ENCODE data around the gene ZNF784. TPM values are rescaled to one million over a fixed set of nuclear protein-coding genes. Genes with fewer than 3 reads are reported as not detected.

ZNF784 gene
- polyA plus RNA-seq, 2 of the 4 experiments (the other 2 are of a cell fraction) = 3.5 to 6.6 TPM

DNA sequence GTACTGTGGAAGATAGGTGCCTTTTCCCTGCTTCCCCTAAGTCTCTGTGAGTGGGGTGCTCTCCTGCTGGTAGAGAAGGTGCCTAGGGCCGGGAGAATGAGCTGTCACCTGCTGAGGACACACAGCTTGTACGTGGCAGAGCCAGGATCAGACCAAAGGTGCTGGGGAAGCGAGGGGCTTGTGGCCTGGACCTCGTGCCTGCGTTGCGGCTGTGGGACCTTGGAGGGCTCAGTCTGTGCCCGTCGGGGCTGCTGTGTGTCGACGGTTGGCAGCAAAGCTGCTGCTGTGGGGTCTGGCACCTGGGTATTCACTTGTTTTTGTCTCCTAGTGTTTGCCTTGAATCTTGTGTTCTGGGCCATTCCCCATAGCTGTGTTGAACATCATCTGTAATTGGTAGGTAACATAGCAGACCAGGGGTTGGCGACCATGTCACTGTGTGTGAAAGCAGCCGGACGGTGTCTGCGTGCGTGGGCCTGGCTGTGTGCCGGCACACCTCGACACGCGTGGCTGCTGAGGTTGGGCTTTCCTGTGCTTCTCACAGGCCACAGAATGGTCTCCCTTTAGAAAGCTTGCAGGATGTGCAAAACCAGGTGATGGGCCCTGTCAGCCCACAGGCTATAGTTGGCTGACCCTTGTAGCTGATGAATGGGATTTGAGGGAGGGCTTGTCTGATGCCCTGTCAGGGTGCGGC is 39.6 kb upstream of the ZNF784 start:
- no peak for DNase-seq (ENCODE audit: low read depth in 1 of 2, low spot score in 1 of 2)
- Histone ChIP-seq H3K27ac (no peak overlapping the region), H3K4me2 (no peak overlapping the region), H3K9me3 (no peaks in the 10 kb centered on the region), H3K4me1 (peaks cover 15% of the 10 kb centered on the region; the same call in 2 of the 3 replicates), H3K4me3 (no peak overlapping the region)
- no peak for FAIRE-seq
- TF ChIP-seq HDAC2 (IDR thresholded peaks at IDR 0.05) (no peak), RNF2 (IDR thresholded peaks at IDR 0.05; ENCODE audit: borderline replicate concordance, low read depth) (no peak), CHD2 (IDR thresholded peaks at IDR 0.05; ENCODE audit: low read length, partially characterized antibody) (no peak), HOXA7 (CRISPR knock-in tag; IDR thresholded peaks at IDR 0.05) (no peak), ZNF302 (CRISPR knock-in tag; IDR thresholded peaks at IDR 0.05) (no peak)
- no peak for ATAC-seq
- ChIA-PET POLR2A (interaction anchor here (0.9 to 1.4 kb wide), 2 partner anchors 9 to 10 kb away, joined by 4 to 7 read pairs; partner anchors contain the start of gene U2AF2), CTCF (interaction anchor here (0.7 to 10.0 kb wide), 6 partner anchors 8 to 40 kb away, joined by 3 to 97 read pairs (median 4); partner anchors contain the start of gene U2AF2)
- WGBS (ENCODE audit: missing lambda C conversion rate) = 92% methylated on average over 20 of the region's 20 CpGs

DNA sequence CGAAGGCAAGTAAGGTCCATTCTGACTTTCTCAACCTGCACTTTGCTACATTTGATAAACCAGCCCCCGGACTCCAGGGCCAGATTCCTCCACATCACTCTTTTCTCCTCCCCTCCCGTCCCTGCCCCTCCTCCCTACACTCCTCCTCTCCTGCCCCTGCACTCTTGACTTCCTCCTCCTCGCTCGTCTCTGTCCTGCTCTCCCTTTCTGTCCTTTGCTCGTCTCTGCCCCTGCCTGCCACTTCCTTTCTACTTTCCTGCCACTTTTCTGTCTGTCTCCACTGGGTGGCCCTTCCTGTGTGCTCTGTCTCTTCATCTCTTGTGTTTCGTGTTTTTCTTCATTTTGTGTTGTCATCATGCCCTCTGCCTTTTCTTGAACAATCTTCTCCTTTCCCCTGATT is 37.5 kb upstream of the ZNF784 start:
- no peak overlapping the region for H3K4me2 ChIP-seq
- H3K9me3 ChIP-seq = no peaks in the 10 kb centered on the region
- no peak for DNase-seq (ENCODE audit: low read depth in 1 of 2, low spot score in 1 of 2)
- 0 out of 6 replicates have a peak, but pooled peaks of 1 of the 2 experiments have one; percentile 4 for ATAC-seq
- FAIRE-seq = no peak
- no peak overlapping the region for H3K4me3 ChIP-seq
- ChIA-PET CTCF (no interaction called here), POLR2A (no interaction called here)
- H3K4me1 ChIP-seq = peaks cover 34% of the 10 kb centered on the region
- H3K27ac ChIP-seq = no peak overlapping the region
- TF ChIP-seq HOXB5 (CRISPR knock-in tag; IDR thresholded peaks at IDR 0.05) (no peak), CBX8 (IDR thresholded peaks at IDR 0.05) (no peak)
- TF ChIP-seq, protein P1, sequence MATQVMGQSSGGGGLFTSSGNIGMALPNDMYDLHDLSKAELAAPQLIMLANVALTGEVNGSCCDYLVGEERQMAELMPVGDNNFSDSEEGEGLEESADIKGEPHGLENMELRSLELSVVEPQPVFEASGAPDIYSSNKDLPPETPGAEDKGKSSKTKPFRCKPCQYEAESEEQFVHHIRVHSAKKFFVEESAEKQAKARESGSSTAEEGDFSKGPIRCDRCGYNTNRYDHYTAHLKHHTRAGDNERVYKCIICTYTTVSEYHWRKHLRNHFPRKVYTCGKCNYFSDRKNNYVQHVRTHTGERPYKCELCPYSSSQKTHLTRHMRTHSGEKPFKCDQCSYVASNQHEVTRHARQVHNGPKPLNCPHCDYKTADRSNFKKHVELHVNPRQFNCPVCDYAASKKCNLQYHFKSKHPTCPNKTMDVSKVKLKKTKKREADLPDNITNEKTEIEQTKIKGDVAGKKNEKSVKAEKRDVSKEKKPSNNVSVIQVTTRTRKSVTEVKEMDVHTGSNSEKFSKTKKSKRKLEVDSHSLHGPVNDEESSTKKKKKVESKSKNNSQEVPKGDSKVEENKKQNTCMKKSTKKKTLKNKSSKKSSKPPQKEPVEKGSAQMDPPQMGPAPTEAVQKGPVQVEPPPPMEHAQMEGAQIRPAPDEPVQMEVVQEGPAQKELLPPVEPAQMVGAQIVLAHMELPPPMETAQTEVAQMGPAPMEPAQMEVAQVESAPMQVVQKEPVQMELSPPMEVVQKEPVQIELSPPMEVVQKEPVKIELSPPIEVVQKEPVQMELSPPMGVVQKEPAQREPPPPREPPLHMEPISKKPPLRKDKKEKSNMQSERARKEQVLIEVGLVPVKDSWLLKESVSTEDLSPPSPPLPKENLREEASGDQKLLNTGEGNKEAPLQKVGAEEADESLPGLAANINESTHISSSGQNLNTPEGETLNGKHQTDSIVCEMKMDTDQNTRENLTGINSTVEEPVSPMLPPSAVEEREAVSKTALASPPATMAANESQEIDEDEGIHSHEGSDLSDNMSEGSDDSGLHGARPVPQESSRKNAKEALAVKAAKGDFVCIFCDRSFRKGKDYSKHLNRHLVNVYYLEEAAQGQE (IDR thresholded peaks at IDR 0.05) = no peak
- 72% methylated on average over 7 of the region's 7 CpGs for WGBS (ENCODE audit: missing lambda C conversion rate)

DNA sequence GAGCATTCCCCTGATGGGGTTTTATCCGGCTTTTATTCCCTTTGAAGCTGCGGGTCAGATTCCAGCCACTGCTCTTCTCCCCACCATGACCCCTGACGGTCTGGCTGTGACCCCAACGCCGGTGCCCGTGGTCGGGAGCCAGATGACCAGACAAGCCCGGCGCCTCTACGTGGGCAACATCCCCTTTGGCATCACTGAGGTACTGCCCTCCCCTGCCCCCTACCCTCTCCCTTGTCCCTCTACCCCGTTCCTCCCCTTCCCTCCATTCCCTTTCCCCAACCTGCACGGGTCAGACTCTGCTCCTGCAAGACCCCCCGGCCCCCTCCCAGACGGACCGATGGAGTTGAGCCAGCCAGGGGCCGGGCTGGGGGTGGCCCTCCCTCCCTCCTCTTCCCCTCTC is 36.6 kb upstream of the ZNF784 start:
- ATAC-seq (no peak), FAIRE-seq (no peak), DNase-seq (ENCODE audit: low read depth in 1 of 2, low spot score in 1 of 2) (no peak)
- 83% methylated on average over 14 of the region's 16 CpGs for WGBS (ENCODE audit: missing lambda C conversion rate)
- ChIA-PET CTCF (interaction anchor here (1.6 kb wide), 1 partner anchor 30 kb away, joined by 8 read pairs; no protein-coding TSS in a partner anchor), POLR2A (no interaction called here)
- H3K27ac ChIP-seq = no peak overlapping the region
- H3K9me3 ChIP-seq = no peaks in the 10 kb centered on the region
- no peak overlapping the region for H3K4me3 ChIP-seq
- H3K4me1 ChIP-seq = peaks cover 40% of the 10 kb centered on the region
- H3K4me2 ChIP-seq = no peak overlapping the region
- TF ChIP-seq TFCP2L1 (CRISPR knock-in tag; IDR thresholded peaks at IDR 0.05) = no peak
- TF ChIP-seq POLR2AphosphoS2 (conservative IDR thresholded peaks at IDR 0.05; ENCODE audit: low read length) = no peak
- TF ChIP-seq, protein P2, sequence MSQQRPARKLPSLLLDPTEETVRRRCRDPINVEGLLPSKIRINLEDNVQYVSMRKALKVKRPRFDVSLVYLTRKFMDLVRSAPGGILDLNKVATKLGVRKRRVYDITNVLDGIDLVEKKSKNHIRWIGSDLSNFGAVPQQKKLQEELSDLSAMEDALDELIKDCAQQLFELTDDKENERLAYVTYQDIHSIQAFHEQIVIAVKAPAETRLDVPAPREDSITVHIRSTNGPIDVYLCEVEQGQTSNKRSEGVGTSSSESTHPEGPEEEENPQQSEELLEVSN (IDR thresholded peaks at IDR 0.05; ENCODE audit: borderline replicate concordance, low read depth) = no peak
- no peak for TF ChIP-seq FOSB (CRISPR knock-in tag; IDR thresholded peaks at IDR 0.05)
- TF ChIP-seq HEYL (CRISPR knock-in tag; IDR thresholded peaks at IDR 0.05) = no peak
- TF ChIP-seq ESRRA (IDR thresholded peaks at IDR 0.05; ENCODE audit: borderline replicate concordance, low read length) = no peak
- TF ChIP-seq JUNB (IDR thresholded peaks at IDR 0.05) = no peak
- TF ChIP-seq, protein P3, sequence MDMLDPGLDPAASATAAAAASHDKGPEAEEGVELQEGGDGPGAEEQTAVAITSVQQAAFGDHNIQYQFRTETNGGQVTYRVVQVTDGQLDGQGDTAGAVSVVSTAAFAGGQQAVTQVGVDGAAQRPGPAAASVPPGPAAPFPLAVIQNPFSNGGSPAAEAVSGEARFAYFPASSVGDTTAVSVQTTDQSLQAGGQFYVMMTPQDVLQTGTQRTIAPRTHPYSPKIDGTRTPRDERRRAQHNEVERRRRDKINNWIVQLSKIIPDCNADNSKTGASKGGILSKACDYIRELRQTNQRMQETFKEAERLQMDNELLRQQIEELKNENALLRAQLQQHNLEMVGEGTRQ (IDR thresholded peaks at IDR 0.05) = no peak
- no peak for TF ChIP-seq ZNF302 (CRISPR knock-in tag; IDR thresholded peaks at IDR 0.05)
- TF ChIP-seq MAFK (IDR thresholded peaks at IDR 0.05; ENCODE audit: partially characterized antibody) = no peak
- no peak for TF ChIP-seq HOXB5 (CRISPR knock-in tag; IDR thresholded peaks at IDR 0.05)
- TF ChIP-seq, protein P1 (IDR thresholded peaks at IDR 0.05) = no peak
- no peak for TF ChIP-seq NPAS2 (CRISPR knock-in tag; IDR thresholded peaks at IDR 0.05; ENCODE audit: borderline replicate concordance)
- TF ChIP-seq, protein P4, sequence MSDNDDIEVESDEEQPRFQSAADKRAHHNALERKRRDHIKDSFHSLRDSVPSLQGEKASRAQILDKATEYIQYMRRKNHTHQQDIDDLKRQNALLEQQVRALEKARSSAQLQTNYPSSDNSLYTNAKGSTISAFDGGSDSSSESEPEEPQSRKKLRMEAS (IDR thresholded peaks at IDR 0.05) = no peak
- TF ChIP-seq, protein P5, sequence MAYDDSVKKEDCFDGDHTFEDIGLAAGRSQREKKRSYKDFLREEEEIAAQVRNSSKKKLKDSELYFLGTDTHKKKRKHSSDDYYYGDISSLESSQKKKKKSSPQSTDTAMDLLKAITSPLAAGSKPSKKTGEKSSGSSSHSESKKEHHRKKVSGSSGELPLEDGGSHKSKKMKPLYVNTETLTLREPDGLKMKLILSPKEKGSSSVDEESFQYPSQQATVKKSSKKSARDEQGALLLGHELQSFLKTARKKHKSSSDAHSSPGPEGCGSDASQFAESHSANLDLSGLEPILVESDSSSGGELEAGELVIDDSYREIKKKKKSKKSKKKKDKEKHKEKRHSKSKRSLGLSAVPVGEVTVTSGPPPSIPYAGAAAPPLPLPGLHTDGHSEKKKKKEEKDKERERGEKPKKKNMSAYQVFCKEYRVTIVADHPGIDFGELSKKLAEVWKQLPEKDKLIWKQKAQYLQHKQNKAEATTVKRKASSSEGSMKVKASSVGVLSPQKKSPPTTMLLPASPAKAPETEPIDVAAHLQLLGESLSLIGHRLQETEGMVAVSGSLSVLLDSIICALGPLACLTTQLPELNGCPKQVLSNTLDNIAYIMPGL (CRISPR knock-in tag; IDR thresholded peaks at IDR 0.05; ENCODE audit: borderline replicate concordance) = no peak
- TF ChIP-seq POLR2A (IDR thresholded peaks at IDR 0.05; ENCODE audit: low read length) = no peak
- no peak for TF ChIP-seq CEBPB (IDR thresholded peaks at IDR 0.05)

Measured in A549 (cell line).